HepG2 (cell line): ENCODE data around the gene SNHG17. TPM values are rescaled to one million over a fixed set of nuclear protein-coding genes. Genes with fewer than 3 reads are reported as not detected.
A peak's percentile ranks its signal among the peaks of the same experiment; 100 is the strongest.

Experiments used
- BRCA1 ChIP-seq: sonication (generic); formaldehyde crosslinking; IDR thresholded peaks from 2 replicates; pipeline ENCODE4 v1.4.0; 2020; ENCODE audit warnings: missing genetic modification reagents
- EZH2 ChIP-seq: conservative IDR thresholded peaks from 2 replicates; pipeline ENCODE4 v1.6.1; 2012; ENCODE audit warnings: mild to moderate bottlenecking, low read depth, low read length, moderate library complexity
- MXD4 ChIP-seq: IDR thresholded peaks from 2 replicates; pipeline ENCODE4 v1.6.1; 2016; ENCODE audit warnings: mild to moderate bottlenecking, missing biosample characterization, missing genetic modification reagents
- NCOR1 ChIP-seq: fragments of 200-600 bp; sonication (generic); IDR thresholded peaks from 2 replicates; pipeline ENCODE4 v1.7.0; 2017; ENCODE audit warnings: antibody characterized with exemption, low read length, borderline replicate concordance
- NPAS2 ChIP-seq: sonication (generic); formaldehyde crosslinking; IDR thresholded peaks from 2 replicates; pipeline ENCODE4 v1.8.0; 2022; ENCODE audit warnings: mild to moderate bottlenecking, missing genetic modification reagents, borderline replicate concordance
- SP140L ChIP-seq: sonication (generic); formaldehyde crosslinking; IDR thresholded peaks from 2 replicates; pipeline ENCODE4 v1.4.0; 2020; ENCODE audit warnings: missing genetic modification reagents, borderline replicate concordance
- SRSF9 ChIP-seq: fragments of 200-400 bp; formaldehyde crosslinking; IDR thresholded peaks from 2 replicates; pipeline ENCODE4 v1.6.1; 2018; ENCODE audit warnings: borderline replicate concordance, mild to moderate bottlenecking, low read depth, low read length; ENCODE audit not compliant: insufficient read depth, poor library complexity, severe bottlenecking
- ZNF614 ChIP-seq: IDR thresholded peaks from 2 replicates; pipeline ENCODE4 v1.6.1; 2018; ENCODE audit warnings: missing biosample characterization, missing genetic modification reagents, inconsistent platforms, borderline replicate concordance
- ZNF75D ChIP-seq: sonication (generic); formaldehyde crosslinking; IDR thresholded peaks from 2 replicates; pipeline ENCODE4 v1.8.1; 2023; ENCODE audit warnings: missing genetic modification reagents, mild to moderate bottlenecking, borderline replicate concordance
- ZNF766 ChIP-seq: sonication (generic); formaldehyde crosslinking; IDR thresholded peaks from 2 replicates; pipeline ENCODE4 v1.5.0; 2020; ENCODE audit warnings: missing genetic modification reagents, borderline replicate concordance
- polyA plus RNA-seq, 8 experiments: library from polyadenylated mRNA; depleted of rRNA in 3 of 8; stranded (reverse) in 7 of 8; unstranded in 1 of 8; fragments of >200 nt; fragmentation: Illumina TruSeq in 4 of 8; extraction: Trizol in 4 of 8; gene quantifications; 2 replicates each; pipeline versions ENCODE4 v1.2.1 to v1.2.3, GENCODE V29; 2011 to 2016; ENCODE audit warnings: low read depth in 4 of 8, missing spikeins in 1 of 8, mixed read lengths in 1 of 8; ENCODE audit not compliant: insufficient read depth in 1 of 8
- total RNA-seq, 5 experiments: library from RNA; depleted of rRNA; stranded (reverse); fragments of >200 nt; fragmentation: Illumina TruSeq; extraction: Trizol; gene quantifications; 2 replicates each; pipeline ENCODE4 v1.2.3, GENCODE V29; 2016; ENCODE audit warnings: low read depth in 1 of 5
- TF ChIP-seq, protein P1 (sequence below): fragments of 450-650 bp; IDR thresholded peaks from 2 replicates; pipeline ENCODE4 v1.6.1; 2017; ENCODE audit warnings: mild to moderate bottlenecking
- TF ChIP-seq, protein P2 (sequence below): sonication (generic); formaldehyde crosslinking; IDR thresholded peaks from 2 replicates; pipeline ENCODE4 v1.5.1; 2020; ENCODE audit warnings: mild to moderate bottlenecking, missing genetic modification reagents, moderate library complexity
- TF ChIP-seq, protein P3 (sequence below): sonication (generic); formaldehyde crosslinking; IDR thresholded peaks from 2 replicates; pipeline ENCODE4 v1.8.0; 2022; ENCODE audit warnings: low read depth, missing genetic modification reagents
- TF ChIP-seq, protein P4 (sequence below): sonication (generic); formaldehyde crosslinking; conservative IDR thresholded peaks from 2 replicates; pipeline ENCODE4 v1.8.0; 2022; ENCODE audit warnings: low read depth, missing genetic modification reagents

The SNHG17 gene
- total and polyA plus RNA-seq, 2 of the 13 experiments (the other 11 are each of a cell fraction or from before 2014, with no cell fraction given): 26.2 to 41.2 TPM

DNA sequence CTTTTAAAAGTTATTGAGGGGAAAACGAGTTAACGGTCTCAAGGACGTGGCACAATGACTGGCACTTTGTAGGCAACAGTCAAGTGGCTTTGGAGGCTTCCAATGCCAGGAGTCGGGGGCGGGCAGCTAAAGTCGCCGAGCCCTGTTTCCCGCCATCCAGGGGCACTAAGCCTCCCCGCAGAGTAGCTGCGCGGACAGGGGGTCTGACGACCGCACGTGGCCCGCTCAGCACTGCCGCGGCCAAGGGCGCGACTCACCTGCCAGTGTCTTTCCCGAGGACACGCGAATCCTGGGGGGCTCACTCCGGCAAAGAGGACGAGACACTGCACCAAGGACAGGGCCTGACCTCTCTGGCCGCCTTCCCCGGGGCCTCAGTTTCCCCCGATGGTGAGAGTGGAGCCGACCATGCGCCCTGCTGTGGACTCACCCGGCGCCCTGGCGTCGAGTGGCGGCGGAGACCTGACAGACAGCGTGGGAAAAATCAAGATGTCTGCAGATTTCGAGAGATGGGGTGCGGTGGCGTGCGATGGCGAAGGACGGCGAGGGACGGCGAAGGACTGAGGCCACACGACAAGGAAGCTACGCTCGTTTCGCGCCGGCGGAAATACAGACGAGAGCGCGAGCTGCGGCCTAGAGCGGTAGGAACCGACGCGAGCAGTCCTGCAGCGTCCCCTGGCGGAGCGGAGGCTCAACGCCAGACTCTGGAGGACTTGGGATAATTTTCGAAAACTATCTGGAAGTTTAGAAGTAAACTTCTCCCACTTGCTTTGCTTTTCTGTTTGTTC lies at the start of gene SNHG17 (continued):
- TF ChIP-seq SP140L (CRISPR knock-in tag) (peak; percentile 99; the same call in 1 of the 2 replicates), MXD4 (CRISPR knock-in tag) (peak; percentile 100), NCOR1 (peak; percentile 52; the same call in 1 of the 2 replicates), ZNF614 (CRISPR knock-in tag) (peak; percentile 100), ZNF766 (CRISPR knock-in tag) (0 out of 2 replicates have a peak, but pooled peaks have one; percentile 98), NPAS2 (CRISPR knock-in tag) (no peak), EZH2 (no peak), ZNF75D (CRISPR knock-in tag) (peak; percentile 97), SRSF9 (no peak), BRCA1 (CRISPR knock-in tag) (peak; percentile 99)
- TF ChIP-seq, protein P1, sequence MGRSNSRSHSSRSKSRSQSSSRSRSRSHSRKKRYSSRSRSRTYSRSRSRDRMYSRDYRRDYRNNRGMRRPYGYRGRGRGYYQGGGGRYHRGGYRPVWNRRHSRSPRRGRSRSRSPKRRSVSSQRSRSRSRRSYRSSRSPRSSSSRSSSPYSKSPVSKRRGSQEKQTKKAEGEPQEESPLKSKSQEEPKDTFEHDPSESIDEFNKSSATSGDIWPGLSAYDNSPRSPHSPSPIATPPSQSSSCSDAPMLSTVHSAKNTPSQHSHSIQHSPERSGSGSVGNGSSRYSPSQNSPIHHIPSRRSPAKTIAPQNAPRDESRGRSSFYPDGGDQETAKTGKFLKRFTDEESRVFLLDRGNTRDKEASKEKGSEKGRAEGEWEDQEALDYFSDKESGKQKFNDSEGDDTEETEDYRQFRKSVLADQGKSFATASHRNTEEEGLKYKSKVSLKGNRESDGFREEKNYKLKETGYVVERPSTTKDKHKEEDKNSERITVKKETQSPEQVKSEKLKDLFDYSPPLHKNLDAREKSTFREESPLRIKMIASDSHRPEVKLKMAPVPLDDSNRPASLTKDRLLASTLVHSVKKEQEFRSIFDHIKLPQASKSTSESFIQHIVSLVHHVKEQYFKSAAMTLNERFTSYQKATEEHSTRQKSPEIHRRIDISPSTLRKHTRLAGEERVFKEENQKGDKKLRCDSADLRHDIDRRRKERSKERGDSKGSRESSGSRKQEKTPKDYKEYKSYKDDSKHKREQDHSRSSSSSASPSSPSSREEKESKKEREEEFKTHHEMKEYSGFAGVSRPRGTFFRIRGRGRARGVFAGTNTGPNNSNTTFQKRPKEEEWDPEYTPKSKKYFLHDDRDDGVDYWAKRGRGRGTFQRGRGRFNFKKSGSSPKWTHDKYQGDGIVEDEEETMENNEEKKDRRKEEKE: no peak
- TF ChIP-seq, protein P2, sequence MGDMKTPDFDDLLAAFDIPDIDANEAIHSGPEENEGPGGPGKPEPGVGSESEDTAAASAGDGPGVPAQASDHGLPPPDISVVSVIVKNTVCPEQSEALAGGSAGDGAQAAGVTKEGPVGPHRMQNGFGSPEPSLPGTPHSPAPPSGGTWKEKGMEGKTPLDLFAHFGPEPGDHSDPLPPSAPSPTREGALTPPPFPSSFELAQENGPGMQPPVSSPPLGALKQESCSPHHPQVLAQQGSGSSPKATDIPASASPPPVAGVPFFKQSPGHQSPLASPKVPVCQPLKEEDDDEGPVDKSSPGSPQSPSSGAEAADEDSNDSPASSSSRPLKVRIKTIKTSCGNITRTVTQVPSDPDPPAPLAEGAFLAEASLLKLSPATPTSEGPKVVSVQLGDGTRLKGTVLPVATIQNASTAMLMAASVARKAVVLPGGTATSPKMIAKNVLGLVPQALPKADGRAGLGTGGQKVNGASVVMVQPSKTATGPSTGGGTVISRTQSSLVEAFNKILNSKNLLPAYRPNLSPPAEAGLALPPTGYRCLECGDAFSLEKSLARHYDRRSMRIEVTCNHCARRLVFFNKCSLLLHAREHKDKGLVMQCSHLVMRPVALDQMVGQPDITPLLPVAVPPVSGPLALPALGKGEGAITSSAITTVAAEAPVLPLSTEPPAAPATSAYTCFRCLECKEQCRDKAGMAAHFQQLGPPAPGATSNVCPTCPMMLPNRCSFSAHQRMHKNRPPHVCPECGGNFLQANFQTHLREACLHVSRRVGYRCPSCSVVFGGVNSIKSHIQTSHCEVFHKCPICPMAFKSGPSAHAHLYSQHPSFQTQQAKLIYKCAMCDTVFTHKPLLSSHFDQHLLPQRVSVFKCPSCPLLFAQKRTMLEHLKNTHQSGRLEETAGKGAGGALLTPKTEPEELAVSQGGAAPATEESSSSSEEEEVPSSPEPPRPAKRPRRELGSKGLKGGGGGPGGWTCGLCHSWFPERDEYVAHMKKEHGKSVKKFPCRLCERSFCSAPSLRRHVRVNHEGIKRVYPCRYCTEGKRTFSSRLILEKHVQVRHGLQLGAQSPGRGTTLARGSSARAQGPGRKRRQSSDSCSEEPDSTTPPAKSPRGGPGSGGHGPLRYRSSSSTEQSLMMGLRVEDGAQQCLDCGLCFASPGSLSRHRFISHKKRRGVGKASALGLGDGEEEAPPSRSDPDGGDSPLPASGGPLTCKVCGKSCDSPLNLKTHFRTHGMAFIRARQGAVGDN (CRISPR knock-in tag): peak; percentile 99
- TF ChIP-seq, protein P3, sequence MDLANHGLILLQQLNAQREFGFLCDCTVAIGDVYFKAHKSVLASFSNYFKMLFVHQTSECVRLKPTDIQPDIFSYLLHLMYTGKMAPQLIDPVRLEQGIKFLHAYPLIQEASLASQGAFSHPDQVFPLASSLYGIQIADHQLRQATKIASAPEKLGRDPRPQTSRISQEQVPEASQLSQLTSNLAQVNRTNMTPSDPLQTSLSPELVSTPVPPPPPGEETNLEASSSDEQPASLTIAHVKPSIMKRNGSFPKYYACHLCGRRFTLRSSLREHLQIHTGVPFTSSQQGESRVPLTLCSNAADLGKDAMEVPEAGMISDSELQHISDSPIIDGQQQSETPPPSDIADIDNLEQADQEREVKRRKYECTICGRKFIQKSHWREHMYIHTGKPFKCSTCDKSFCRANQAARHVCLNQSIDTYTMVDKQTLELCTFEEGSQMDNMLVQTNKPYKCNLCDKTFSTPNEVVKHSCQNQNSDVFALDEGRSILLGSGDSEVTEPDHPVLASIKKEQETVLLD (CRISPR knock-in tag): peak; percentile 100
- TF ChIP-seq, protein P4, sequence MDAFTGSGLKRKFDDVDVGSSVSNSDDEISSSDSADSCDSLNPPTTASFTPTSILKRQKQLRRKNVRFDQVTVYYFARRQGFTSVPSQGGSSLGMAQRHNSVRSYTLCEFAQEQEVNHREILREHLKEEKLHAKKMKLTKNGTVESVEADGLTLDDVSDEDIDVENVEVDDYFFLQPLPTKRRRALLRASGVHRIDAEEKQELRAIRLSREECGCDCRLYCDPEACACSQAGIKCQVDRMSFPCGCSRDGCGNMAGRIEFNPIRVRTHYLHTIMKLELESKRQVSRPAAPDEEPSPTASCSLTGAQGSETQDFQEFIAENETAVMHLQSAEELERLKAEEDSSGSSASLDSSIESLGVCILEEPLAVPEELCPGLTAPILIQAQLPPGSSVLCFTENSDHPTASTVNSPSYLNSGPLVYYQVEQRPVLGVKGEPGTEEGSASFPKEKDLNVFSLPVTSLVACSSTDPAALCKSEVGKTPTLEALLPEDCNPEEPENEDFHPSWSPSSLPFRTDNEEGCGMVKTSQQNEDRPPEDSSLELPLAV: peak; percentile 95; the same call in 1 of the 2 replicates
